ENCODE results near the gene ELL.

- TF ChIP-seq, protein P1, sequence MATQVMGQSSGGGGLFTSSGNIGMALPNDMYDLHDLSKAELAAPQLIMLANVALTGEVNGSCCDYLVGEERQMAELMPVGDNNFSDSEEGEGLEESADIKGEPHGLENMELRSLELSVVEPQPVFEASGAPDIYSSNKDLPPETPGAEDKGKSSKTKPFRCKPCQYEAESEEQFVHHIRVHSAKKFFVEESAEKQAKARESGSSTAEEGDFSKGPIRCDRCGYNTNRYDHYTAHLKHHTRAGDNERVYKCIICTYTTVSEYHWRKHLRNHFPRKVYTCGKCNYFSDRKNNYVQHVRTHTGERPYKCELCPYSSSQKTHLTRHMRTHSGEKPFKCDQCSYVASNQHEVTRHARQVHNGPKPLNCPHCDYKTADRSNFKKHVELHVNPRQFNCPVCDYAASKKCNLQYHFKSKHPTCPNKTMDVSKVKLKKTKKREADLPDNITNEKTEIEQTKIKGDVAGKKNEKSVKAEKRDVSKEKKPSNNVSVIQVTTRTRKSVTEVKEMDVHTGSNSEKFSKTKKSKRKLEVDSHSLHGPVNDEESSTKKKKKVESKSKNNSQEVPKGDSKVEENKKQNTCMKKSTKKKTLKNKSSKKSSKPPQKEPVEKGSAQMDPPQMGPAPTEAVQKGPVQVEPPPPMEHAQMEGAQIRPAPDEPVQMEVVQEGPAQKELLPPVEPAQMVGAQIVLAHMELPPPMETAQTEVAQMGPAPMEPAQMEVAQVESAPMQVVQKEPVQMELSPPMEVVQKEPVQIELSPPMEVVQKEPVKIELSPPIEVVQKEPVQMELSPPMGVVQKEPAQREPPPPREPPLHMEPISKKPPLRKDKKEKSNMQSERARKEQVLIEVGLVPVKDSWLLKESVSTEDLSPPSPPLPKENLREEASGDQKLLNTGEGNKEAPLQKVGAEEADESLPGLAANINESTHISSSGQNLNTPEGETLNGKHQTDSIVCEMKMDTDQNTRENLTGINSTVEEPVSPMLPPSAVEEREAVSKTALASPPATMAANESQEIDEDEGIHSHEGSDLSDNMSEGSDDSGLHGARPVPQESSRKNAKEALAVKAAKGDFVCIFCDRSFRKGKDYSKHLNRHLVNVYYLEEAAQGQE (IDR thresholded peaks at IDR 0.05; ENCODE audit: unreplicated experiment) = no peak
- no peak for TF ChIP-seq CTCF (conservative IDR thresholded peaks at IDR 0.05; ENCODE audit: low read depth in 2 of 2)
- no peak for TF ChIP-seq ZNF462 (CRISPR knock-in tag; IDR thresholded peaks at IDR 0.05)
- no peak for TF ChIP-seq JUNB (IDR thresholded peaks at IDR 0.05; ENCODE audit: unreplicated experiment)
- no peak for TF ChIP-seq EZH2 (IDR thresholded peaks at IDR 0.05; ENCODE audit: low read depth, unreplicated experiment)
- no peak for TF ChIP-seq POLR2AphosphoS5 (IDR thresholded peaks at IDR 0.05; ENCODE audit: low read depth)
Measured at GRCh38 chr19:18477974-18478373, 43.9 kb downstream of the ELL start.
